SK-N-SH (cell line): ENCODE data around the gene AMZ1.

Experiments used
- RAD21 ChIP-seq: IDR thresholded peaks from 2 replicates; pipeline ENCODE4 v1.6.1; 2012; ENCODE audit warnings: mild to moderate bottlenecking, low read length
- TF ChIP-seq, protein P1 (sequence below): fragments of 200-600 bp; sonication (generic); IDR thresholded peaks from 2 replicates; pipeline ENCODE4 v1.6.1; 2017; ENCODE audit warnings: antibody characterized with exemption, mild to moderate bottlenecking, moderate library complexity

DNA sequence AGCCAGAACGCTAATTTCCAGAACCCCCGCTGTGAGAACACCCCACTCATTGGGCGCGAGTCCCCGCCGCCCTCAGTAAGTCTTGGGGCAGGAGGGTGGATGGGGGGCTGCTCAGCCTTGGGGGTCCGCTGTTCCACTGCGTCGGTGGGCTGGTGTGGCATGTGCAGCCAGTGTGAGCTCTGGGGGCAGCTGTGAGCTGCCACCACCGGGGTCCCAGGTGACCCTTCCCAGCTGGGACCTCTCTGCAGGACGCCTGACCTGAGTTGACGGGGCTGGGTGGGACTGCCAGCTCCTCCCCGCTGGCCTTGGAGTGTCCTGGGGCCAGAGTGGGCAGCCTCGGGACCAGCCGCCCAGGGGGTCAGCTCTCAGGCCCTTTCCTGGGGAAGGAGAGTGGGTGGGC is 29.1 kb upstream of the AMZ1 start:
- no peak for TF ChIP-seq RAD21
- TF ChIP-seq, protein P1, sequence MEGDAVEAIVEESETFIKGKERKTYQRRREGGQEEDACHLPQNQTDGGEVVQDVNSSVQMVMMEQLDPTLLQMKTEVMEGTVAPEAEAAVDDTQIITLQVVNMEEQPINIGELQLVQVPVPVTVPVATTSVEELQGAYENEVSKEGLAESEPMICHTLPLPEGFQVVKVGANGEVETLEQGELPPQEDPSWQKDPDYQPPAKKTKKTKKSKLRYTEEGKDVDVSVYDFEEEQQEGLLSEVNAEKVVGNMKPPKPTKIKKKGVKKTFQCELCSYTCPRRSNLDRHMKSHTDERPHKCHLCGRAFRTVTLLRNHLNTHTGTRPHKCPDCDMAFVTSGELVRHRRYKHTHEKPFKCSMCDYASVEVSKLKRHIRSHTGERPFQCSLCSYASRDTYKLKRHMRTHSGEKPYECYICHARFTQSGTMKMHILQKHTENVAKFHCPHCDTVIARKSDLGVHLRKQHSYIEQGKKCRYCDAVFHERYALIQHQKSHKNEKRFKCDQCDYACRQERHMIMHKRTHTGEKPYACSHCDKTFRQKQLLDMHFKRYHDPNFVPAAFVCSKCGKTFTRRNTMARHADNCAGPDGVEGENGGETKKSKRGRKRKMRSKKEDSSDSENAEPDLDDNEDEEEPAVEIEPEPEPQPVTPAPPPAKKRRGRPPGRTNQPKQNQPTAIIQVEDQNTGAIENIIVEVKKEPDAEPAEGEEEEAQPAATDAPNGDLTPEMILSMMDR: no peak
